BE2C (cell line): ENCODE data around the gene ERG.

ENCODE experiments used
- DNase-seq: peaks from one replicate; pipeline ENCODE4 v3.0.0-alpha.2; 2020
- H3K27me3 ChIP-seq: fragments of 250-450 bp; sonication (Bioruptor Pico); 2 replicates; pipeline ENCODE4 v1.5.1; 2020; ENCODE audit warnings: mild to moderate bottlenecking
- H3K36me3 ChIP-seq: fragments of 250-450 bp; sonication (Bioruptor Pico); 2 replicates; pipeline ENCODE4 v1.5.1; 2020; ENCODE audit warnings: mild to moderate bottlenecking
- H3K4me1 ChIP-seq: fragments of 250-450 bp; sonication (Bioruptor Pico); 2 replicates; pipeline ENCODE4 v1.5.1; 2020
- H3K4me3 ChIP-seq: 2 replicates; pipeline ENCODE4 v1.5.1; 2011; ENCODE audit warnings: low read depth, low read length
- H3K9me3 ChIP-seq: fragments of 250-450 bp; sonication (Bioruptor Pico); 2 replicates; pipeline ENCODE4 v1.5.1; 2020
- CTCF ChIP-seq: IDR thresholded peaks from 2 replicates; pipeline ENCODE4 v1.5.1; 2012; ENCODE audit warnings: mild to moderate bottlenecking, low read depth, low read length

The ERG gene

GRCh38 chr21:38359835-38360234 lies 138.4 kb downstream of the ERG start:
- TF ChIP-seq CTCF = no peak

GRCh38 chr21:38359090-38359489 lies 139.2 kb downstream of the ERG start:
- DNase-seq = no peak
- Histone ChIP-seq H3K27me3 (no peaks in the 10 kb centered on the region), H3K4me3 (no peak overlapping the region), H3K4me1 (no peaks in the 10 kb centered on the region), H3K36me3 (no peaks in the 10 kb centered on the region), H3K9me3 (no peaks in the 10 kb centered on the region)
- no peak for TF ChIP-seq CTCF

More at GRCh38 chr21:38359835-38360234, 138.4 kb downstream of the ERG start:
- no peak overlapping the region for H3K4me3 ChIP-seq
- no peaks in the 10 kb centered on the region for H3K27me3 ChIP-seq
- no peak for DNase-seq
- no peaks in the 10 kb centered on the region for H3K9me3 ChIP-seq
- no peaks in the 10 kb centered on the region for H3K36me3 ChIP-seq
- H3K4me1 ChIP-seq = no peaks in the 10 kb centered on the region

GRCh38 chr21:38358666-38359065 lies 139.6 kb downstream of the ERG start:
- Histone ChIP-seq H3K4me1 (no peaks in the 10 kb centered on the region), H3K36me3 (no peaks in the 10 kb centered on the region), H3K27me3 (no peaks in the 10 kb centered on the region)

GRCh38 chr21:38358098-38358497 lies 140.2 kb downstream of the ERG start:
- Histone ChIP-seq H3K36me3 (no peaks in the 10 kb centered on the region), H3K27me3 (no peaks in the 10 kb centered on the region), H3K4me1 (no peaks in the 10 kb centered on the region), H3K9me3 (no peaks in the 10 kb centered on the region), H3K4me3 (no peak overlapping the region)
- no peak for DNase-seq
- no peak for TF ChIP-seq CTCF

More at GRCh38 chr21:38358666-38359065, 139.6 kb downstream of the ERG start:
- Histone ChIP-seq H3K4me3 (no peak overlapping the region), H3K9me3 (no peaks in the 10 kb centered on the region)
- no peak for DNase-seq
- no peak for TF ChIP-seq CTCF

- H3K36me3 ChIP-seq = no peaks in the 10 kb centered on the region
- H3K4me1 ChIP-seq = no peaks in the 10 kb centered on the region
- H3K9me3 ChIP-seq = no peaks in the 10 kb centered on the region
- H3K27me3 ChIP-seq = no peaks in the 10 kb centered on the region; the same call in 1 of the 2 replicates
- H3K4me3 ChIP-seq = no peak overlapping the region
- no peak for DNase-seq
- no peak for TF ChIP-seq CTCF
These were observed 141.2 kb downstream of the ERG start for GRCh38 chr21:38356883-38357625.

GRCh38 chr21:38355992-38356781 lies 142.1 kb downstream of the ERG start:
- peak; percentile 93 for TF ChIP-seq CTCF

More at GRCh38 chr21:38355992-38356781, 142.1 kb downstream of the ERG start:
- no peaks in the 10 kb centered on the region for H3K4me1 ChIP-seq
- H3K27me3 ChIP-seq = no peaks in the 10 kb centered on the region; the same call in 1 of the 2 replicates
- no peaks in the 10 kb centered on the region for H3K9me3 ChIP-seq
- no peaks in the 10 kb centered on the region for H3K36me3 ChIP-seq
- peak; percentile 73 for DNase-seq
- H3K4me3 ChIP-seq = no peak overlapping the region
